Stimulated activated CD4-positive, alpha-beta T cell treated with anti-CD3 and anti-CD28 coated beads, TNF-alpha, amount 100 ng/mL, for 24 hours (primary cell): Measurements from ENCODE around the gene F2R.
"Not testable (repeated sequence)": the region's sequence is repeated elsewhere in the genome, so short reads cannot be mapped to it uniquely, and the experiment has no call there.

ENCODE experiments used
- DNase-seq, 3 experiments: peaks; one replicate each; pipeline ENCODE4 v3.0.0-alpha.2; 2020; ENCODE audit warnings: low read depth in 3 of 3

The F2R gene

DNA sequence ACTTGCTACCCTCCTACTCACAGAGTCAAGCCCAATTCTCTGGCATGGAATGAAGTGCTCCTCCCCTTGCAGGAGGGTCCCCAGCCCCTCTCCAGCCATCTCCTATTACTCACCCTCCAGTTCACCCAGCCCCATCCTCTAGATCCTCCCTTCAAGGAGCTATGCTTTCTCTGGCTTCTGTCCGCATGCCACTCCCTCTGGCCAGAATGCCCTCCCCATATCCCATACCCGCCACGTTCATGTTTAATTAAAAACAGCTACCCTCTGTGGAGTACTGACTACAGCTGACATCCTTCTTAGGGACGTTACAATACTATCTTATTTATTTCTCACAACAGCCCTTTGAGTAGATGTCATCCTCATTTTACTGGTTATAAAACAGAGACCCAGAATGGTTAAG lies 3.0 kb downstream of the F2R start:
- DNase-seq = no peak

DNA sequence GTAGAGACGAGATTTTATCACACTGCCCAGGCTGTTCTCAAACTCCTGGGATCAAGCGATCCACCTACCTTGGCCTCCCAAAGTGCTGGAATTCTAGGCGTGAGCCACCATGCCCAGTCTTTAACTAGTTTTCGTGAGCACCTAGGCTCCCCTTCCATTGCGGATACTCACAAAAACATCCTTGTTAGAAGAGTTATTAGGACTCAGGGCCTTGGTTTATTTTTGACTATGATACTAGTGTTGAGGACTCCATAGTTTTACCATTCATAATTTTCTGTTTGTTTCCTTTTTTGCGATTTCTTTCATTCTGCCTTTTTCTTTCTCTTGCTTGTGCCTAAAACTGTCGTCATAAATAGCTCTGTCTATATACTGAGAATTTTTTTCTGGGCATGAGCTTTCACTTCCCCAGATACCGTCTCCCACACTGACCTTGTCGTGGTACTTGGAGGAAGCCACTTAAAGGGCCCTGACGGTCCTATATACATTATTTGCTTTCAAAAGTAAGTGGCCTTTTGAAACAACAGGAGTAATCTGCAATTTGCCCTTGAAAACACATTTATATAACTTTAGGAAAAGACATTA lies 5.2 kb downstream of the F2R start:
- DNase-seq = no peak

- no peak for DNase-seq
These were observed 7.3 kb downstream of the F2R start for GRCh38 chr5:76723266-76723665.

- DNase-seq = no peak
These were observed 8.0 kb downstream of the F2R start for GRCh38 chr5:76723906-76724305.

- DNase-seq = no peak
These were observed 8.9 kb downstream of the F2R start for GRCh38 chr5:76724871-76725270.

- no peak for DNase-seq
These were observed 13.0 kb downstream of the F2R start for GRCh38 chr5:76728965-76729364.

DNA sequence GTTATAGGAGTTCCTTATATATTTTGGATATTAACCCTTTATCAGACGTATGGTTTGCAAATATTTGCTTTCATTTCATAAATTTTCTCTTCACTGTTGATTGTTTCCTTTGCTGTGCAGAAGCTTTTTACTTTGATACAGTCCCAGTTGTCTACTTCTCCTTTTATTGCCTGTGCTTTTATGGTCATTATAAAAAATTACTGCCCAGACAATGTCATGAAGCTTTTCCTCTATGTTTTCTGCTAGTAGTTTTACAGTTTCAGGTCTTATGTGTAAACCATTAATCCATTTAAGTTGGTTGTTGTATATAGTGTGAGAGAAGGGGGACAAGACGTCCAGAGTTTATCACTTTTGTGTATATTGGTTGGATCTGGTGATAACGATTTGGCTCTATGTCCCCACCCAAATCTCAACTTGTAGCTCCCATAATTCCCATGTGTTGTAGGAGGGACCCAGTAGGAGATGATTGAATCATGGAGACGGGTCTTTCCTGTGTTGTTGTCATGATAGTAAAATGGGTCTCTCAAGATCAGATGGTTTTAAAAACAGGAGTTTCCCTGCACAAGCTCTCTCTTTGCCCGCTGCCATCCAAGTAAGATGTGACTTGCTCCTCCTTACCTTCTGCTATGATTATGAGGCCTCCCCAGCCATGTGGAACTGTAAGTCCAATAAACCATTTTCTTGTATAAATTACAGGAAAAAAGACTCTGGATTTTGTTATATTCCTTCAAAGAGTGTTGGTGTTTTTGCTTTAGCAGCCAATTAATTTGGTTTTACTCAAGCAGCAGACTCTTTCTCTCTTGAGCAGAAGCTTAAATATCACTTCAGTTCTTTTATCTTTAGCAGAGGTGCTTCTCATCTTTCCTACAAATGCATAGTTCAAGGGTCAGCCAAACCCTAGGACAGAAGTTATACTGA lies 13.7 kb downstream of the F2R start:
- DNase-seq = no peak

DNA sequence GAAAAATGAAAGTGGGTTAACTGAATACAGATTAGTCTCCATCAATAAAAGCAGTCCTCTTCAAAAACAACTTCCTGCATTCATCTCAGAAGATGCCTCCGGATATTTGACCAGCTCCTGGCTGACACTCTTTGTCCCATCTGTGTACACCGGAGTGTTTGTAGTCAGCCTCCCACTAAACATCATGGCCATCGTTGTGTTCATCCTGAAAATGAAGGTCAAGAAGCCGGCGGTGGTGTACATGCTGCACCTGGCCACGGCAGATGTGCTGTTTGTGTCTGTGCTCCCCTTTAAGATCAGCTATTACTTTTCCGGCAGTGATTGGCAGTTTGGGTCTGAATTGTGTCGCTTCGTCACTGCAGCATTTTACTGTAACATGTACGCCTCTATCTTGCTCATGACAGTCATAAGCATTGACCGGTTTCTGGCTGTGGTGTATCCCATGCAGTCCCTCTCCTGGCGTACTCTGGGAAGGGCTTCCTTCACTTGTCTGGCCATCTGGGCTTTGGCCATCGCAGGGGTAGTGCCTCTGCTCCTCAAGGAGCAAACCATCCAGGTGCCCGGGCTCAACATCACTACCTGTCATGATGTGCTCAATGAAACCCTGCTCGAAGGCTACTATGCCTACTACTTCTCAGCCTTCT lies 16.6 kb downstream of the F2R start:
- no peak for DNase-seq

DNA sequence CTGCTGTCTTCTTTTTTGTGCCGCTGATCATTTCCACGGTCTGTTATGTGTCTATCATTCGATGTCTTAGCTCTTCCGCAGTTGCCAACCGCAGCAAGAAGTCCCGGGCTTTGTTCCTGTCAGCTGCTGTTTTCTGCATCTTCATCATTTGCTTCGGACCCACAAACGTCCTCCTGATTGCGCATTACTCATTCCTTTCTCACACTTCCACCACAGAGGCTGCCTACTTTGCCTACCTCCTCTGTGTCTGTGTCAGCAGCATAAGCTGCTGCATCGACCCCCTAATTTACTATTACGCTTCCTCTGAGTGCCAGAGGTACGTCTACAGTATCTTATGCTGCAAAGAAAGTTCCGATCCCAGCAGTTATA lies 17.1 kb downstream of the F2R start:
- DNase-seq = no peak

DNA sequence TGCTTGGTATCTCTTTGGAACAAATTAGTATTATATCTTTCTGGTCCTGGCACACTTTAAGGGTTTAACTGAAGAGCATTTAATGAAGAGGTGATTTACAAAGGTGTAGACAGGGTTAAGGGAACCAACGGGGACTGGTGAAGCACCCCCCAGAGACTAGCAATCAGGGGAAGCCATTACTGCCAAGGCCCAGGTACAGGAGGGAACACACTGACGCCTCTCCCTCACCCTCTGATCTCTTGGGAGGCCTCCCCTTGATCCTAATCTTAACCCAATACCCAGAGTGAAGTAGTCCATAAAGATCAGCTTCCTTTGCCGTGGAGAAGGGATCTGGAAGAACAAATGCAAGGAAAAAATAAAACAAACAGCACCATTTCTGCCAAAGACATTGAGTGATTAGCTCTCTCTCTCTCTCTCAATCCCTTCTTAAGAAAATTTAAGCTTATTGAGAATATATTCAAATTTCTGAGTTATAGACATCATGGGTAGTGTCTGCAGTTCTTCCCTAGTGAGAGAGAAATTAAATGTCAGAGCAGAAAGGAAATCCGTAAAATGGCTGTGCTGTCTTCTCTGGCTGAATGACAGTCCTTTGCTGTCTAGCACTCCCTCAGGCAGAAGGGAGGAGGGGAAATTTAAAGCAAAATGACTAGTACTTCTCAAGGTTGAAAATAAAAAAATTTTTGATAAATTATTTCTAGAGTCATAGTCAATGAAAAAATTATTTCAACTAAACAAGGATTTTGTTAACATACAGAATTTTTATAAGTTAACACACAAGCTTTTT lies 20.0 kb downstream of the F2R start:
- no peak for DNase-seq

- DNase-seq = no peak
These were observed 21.0 kb downstream of the F2R start for GRCh38 chr5:76736679-76737556.

DNA sequence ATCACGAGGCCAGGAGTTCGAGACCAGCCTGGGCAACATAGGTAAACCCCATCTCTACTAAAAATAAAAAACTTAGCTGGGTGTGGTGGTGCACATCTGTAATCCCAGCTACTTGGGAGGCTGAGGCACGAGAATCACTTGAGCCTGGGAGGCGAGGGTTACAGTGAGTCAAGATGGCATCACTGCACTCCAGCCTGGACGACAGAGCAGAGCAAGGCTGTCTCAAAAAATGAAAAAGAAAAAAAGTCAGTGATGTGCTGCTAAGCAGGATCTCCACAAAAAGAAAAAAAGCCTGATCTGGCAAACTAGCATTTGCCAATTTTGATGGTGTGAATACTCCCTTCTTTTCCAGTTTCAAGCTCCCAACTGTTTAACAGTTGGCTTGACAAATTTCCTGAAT lies 21.9 kb downstream of the F2R start:
- DNase-seq = no peak

- not testable (repeated sequence) for DNase-seq
These were observed 25.6 kb downstream of the F2R start for GRCh38 chr5:76741506-76741905.

- no peak for DNase-seq
These were observed 26.7 kb downstream of the F2R start for GRCh38 chr5:76742583-76742982.

GRCh38 chr5:76744632-76745031 lies 28.7 kb downstream of the F2R start:
- no peak for DNase-seq

GRCh38 chr5:76745670-76746069 lies 29.7 kb downstream of the F2R start:
- no peak for DNase-seq

DNA sequence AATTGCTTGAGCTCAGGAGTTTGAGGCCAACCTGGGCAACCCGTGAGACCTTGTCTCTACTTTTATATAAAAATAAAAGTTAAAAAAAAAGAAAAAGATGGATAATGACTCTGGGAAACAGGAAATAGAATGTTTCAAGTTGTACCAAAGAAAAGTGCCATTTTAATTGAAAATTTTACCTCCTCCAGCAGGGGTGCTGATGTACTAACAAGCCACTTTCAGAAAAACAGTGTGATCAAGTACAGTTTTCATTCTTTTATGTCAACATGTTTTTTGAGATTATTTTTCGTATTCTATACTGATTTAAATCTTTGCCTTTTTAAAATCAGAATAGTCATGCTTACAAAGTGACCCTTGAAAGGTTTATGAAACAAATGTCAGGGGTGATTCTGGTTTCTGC lies 30.8 kb downstream of the F2R start:
- no peak for DNase-seq

- no peak for DNase-seq
These were observed 31.8 kb downstream of the F2R start for GRCh38 chr5:76747706-76748105.

GRCh38 chr5:76751291-76751690 lies 35.4 kb downstream of the F2R start:
- no peak for DNase-seq

- no peak for DNase-seq
These were observed 38.7 kb downstream of the F2R start for GRCh38 chr5:76754668-76755078.
